IPS-11a (cell line): ENCODE measurements around the gene ZNF600.
"Not testable (repeated sequence)": the region's sequence is repeated elsewhere in the genome, so short reads cannot be mapped to it uniquely, and the experiment has no call there.

Experiments used
- H3K4me3 ChIP-seq: one replicate; pipeline ENCODE4 v1.5.1; 2013; ENCODE audit warnings: low read depth, low read length, control low read depth

Gene ZNF600

GRCh38 chr19:52742516-52742915 is 44.1 kb downstream of the ZNF600 start:
- no peak overlapping the region for H3K4me3 ChIP-seq

- no peak overlapping the region for H3K4me3 ChIP-seq
Observed at GRCh38 chr19:52741951-52742485, 44.6 kb downstream of the ZNF600 start.

- H3K4me3 ChIP-seq, result not testable (repeated sequence)
Observed at GRCh38 chr19:52741371-52741770, 45.2 kb downstream of the ZNF600 start.

- H3K4me3 ChIP-seq, result no peak overlapping the region
Observed at GRCh38 chr19:52739576-52739975, 47.0 kb downstream of the ZNF600 start.

- H3K4me3 ChIP-seq, result no peak overlapping the region
Observed at GRCh38 chr19:52735734-52736133, 50.9 kb downstream of the ZNF600 start.

- H3K4me3 ChIP-seq, result peak within 1 kb of the TSS; percentile 94
Observed at GRCh38 chr19:52734893-52735661, 51.5 kb downstream of the ZNF600 start, which contains the start of gene ZNF611. Gene ZNF611 (minus strand): TSS chr19:52735044. CDS start chr19:52715894, 19,150 bp downstream.

- peak overlapping the region; percentile 94 for H3K4me3 ChIP-seq
Observed at GRCh38 chr19:52734331-52734892, 52.2 kb downstream of the ZNF600 start.

GRCh38 chr19:52726051-52726450 is 60.5 kb downstream of the ZNF600 start:
- not testable (repeated sequence) for H3K4me3 ChIP-seq

- no peak overlapping the region for H3K4me3 ChIP-seq
Observed at GRCh38 chr19:52725528-52725961, 61.0 kb downstream of the ZNF600 start.

GRCh38 chr19:52724701-52725514 is 61.7 kb downstream of the ZNF600 start:
- H3K4me3 ChIP-seq, result no peak overlapping the region

GRCh38 chr19:52723907-52724598 is 62.5 kb downstream of the ZNF600 start:
- H3K4me3 ChIP-seq, result not testable (repeated sequence)

- no peak overlapping the region for H3K4me3 ChIP-seq
Observed at GRCh38 chr19:52722062-52723003, 64.3 kb downstream of the ZNF600 start.

GRCh38 chr19:52720541-52720940 is 66.0 kb downstream of the ZNF600 start:
- not testable (repeated sequence) for H3K4me3 ChIP-seq

- H3K4me3 ChIP-seq, result no peak overlapping the region
Observed at GRCh38 chr19:52716522-52716921, 70.1 kb downstream of the ZNF600 start.

GRCh38 chr19:52715902-52716301 is 70.7 kb downstream of the ZNF600 start:
- H3K4me3 ChIP-seq, result not testable (repeated sequence)

- H3K4me3 ChIP-seq, result not testable (repeated sequence)
Observed at GRCh38 chr19:52715330-52715729, 71.3 kb downstream of the ZNF600 start.
